NCI-H2196 treated with DMSO at 0.1 percent for 48 hours (cell line): Measurements from ENCODE around the gene MAP3K1.

ENCODE experiments used
- DNase-seq: peaks from one replicate; lab custom pipeline; 2025; ENCODE audit not compliant: unreplicated experiment; lab: John Stamatoyannopoulos, UW

The MAP3K1 gene

DNA sequence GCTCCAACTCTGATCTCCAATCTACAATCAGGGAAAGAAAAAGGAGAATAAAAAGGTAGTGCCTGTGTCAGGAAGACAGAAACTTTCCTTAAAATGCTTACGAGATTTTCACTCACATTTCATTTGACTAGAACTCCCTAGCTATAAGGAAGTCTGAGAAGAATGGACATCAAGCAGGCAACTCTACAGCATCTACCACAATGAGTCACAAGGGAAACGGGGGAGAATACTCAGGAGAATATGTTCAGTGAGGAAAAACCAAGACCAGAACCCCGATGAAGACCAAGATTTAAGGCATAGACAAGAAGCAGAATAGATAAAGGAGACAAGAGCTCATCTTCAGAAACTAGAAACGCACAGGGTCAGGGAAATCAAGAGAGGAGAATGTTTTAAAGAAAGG, 85.0 kb downstream of the MAP3K1 start:
- no peak for DNase-seq

DNA sequence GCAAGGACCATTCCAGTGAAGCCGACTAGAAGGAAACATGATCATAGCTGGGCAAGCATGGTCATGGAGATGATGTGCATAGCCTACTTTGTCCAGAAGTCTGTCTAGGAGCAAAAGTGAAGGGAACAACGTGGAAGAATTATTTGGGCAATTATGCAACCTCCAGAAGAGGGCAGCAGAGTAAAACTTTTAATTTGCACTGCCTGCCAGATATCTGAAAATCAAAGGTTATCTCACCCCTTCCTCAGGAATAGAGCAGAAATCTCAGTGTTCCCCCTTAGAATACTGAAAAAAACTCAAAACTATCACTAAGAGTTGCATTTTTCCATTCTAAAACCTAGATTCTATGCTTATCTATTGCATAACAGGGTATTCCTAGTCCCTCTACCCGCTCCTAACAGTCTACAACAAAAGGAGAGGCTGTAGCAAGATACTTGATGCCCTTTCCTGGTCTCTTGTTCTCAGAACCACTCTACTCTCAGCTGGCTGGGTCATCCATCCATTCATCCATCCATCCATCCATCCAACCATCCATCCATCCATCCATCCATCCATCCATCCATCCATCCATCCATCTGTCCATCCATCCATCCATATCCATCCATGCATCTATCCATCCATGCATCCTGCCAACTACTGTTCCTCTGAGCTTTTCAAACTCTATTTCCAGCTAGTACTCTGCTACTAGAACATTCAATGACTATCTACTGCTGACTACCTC, 85.7 kb downstream of the MAP3K1 start:
- no peak for DNase-seq

- DNase-seq, result peak; percentile 54
Observed at GRCh38 chr5:56908942-56909293, 93.6 kb downstream of the MAP3K1 start.

DNA sequence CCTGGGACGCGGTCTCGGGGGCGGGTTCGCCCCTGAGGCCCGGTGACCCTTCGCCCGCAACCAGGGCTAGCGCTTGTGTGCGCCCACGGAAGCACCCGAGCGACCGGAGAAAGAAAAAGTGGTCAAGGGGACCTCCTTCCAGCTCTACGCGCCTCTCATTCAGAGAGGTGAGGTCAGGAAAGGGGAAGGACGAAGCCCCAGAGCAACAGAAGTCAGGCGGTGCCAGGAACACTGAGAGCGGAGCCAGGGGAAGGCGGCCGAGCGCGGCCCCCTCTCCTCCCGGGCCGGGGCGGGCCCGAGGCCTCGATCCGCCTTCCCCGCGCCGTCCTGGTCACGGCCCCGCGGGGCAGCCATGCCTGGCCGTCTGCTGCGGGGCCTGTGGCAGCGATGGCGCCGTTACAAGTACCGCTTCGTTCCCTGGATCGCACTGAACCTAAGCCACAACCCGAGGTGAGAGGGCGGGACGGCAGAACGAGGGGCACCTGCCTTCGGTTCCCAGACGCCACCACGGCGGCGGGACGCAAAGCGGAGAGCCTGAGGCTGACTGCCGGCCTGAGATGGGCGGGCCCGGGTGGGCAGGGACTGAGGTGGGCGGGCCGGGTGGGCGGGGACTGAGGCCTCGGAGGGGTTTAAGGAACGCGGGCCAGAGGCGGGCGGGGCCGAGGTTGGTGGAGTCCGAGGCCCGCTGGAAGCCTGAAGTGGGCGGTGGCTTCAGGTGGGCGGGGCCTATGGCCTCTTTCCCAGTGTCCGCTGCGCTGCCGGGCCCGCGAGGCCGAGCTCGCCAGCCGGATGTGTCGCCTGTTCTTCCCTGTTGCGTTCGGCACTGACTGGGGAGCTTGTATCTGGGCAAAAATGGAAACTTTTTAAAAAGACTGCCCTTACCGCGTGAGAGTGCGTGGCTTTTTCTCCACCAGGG, 94.2 kb downstream of the MAP3K1 start, which contains the start of gene SETD9:
Gene SETD9 (plus strand): TSS at position 303 of the 916 bp plus-strand sequence. CDS start 50 bp downstream, at position 353.
- peak; percentile 79 for DNase-seq

GRCh38 chr5:56910210-56910965, 95.0 kb downstream of the MAP3K1 start:
- DNase-seq, result peak; percentile 14

DNA sequence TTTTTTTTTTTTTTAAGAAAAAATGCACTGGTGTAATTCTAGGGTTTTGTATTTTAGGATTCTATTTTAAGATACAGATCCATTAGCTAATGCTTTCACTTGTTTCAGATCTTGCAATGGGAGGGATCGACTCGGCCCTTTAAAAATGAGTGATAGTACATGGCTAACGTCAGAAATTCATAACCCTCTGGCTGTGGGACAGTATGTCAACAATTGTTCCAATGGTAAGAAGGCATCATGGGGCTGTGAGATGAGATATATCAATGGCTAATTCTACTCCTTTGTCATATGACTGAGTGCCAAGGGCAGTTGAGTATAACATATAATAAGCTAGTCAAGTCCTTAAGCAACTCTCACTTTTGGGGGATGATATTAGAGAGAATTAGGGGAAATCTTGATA, 98.4 kb downstream of the MAP3K1 start:
- no peak for DNase-seq

DNA sequence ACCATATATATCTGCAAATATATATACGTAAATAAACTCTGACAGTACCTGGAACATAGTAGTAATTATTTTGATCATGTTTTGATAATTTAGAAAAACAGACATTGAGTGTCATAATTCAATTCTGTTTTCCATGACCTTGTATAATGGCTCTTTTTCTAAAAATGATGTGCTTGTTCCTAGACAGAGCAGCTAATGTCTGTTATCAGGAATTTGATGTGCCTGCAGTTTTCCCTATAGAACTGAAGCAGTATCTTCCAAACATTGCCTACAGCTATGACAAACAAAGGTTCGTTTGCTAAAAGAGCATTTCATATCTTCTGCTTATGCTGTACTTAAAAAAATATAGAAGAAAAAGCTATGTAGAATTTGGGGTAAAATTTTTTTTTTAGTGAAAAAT, 99.3 kb downstream of the MAP3K1 start:
- no peak for DNase-seq

GRCh38 chr5:56917534-56917933, 102.2 kb downstream of the MAP3K1 start:
- DNase-seq, result no peak

- no peak for DNase-seq
Observed at GRCh38 chr5:56918054-56918453, 102.7 kb downstream of the MAP3K1 start.

- DNase-seq, result no peak
Observed at GRCh38 chr5:56919942-56920662, 104.8 kb downstream of the MAP3K1 start.

DNA sequence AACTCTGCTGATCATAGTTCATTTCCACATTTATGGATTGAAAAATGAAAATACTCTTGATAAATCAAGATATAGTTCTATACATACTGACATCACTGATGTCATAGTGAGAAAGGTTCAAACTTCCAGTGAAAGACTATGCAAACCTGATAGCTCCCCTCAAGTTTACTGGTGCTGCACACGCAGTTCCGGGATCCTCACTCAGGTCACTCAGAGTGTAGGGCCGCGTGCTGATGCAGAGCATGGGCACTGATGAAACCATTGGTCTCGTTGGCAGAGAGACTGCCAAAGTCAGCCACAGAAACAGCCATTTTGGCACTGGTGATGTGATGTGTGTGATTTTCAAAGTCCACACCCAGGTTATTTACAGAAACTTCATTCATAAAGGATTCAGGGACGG, 107.6 kb downstream of the MAP3K1 start:
- no peak for DNase-seq

GRCh38 chr5:56934325-56934724, 119.0 kb downstream of the MAP3K1 start:
- DNase-seq, result no peak

- no peak for DNase-seq
Observed at GRCh38 chr5:56938858-56939257, 123.5 kb downstream of the MAP3K1 start.

- no peak for DNase-seq
Observed at GRCh38 chr5:56941981-56942380, 126.6 kb downstream of the MAP3K1 start.
